Mammary microvascular endothelial cell (primary cell): ENCODE measurements around the gene JMJD8. TPM values are rescaled to one million over a fixed set of nuclear protein-coding genes. Genes with fewer than 3 reads are reported as not detected.

Experiments
- total RNA-seq: library from RNA; depleted of rRNA; stranded (reverse); fragments of >200 nt; gene quantifications from 2 replicates; pipeline ENCODE4 v1.2.3, GENCODE V29; 2015

The JMJD8 gene
- total RNA-seq, 1 donor from 2014 or later = 71.3 TPM

Other genes starting within 250 kb of the JMJD8 start
- gene CAPN15, start 156.6 kb downstream of the JMJD8 start, total RNA-seq = 51.1 and 58.2 TPM in 2 replicates
- not detected in 2 replicates for gene PRR35, start 123.9 kb downstream of the JMJD8 start, total RNA-seq
- 0.59 and 0.67 TPM in 2 replicates for gene NHLRC4, start 117.3 kb downstream of the JMJD8 start, total RNA-seq
- gene PIGQ, start 114.4 kb downstream of the JMJD8 start, total RNA-seq = 25.9 and 26.0 TPM in 2 replicates
- gene RAB40C, start 94.3 kb downstream of the JMJD8 start, total RNA-seq = 14.0 and 19.3 TPM in 2 replicates
- gene WFIKKN1, start 53.3 kb downstream of the JMJD8 start, total RNA-seq = 0.10 TPM in 1 of 2 replicates, not detected in the other
- 146 and 160 TPM in 2 replicates for gene METTL26, start 48.0 kb downstream of the JMJD8 start, total RNA-seq
- gene MCRIP2, start 42.5 kb downstream of the JMJD8 start, total RNA-seq = 27.6 and 35.6 TPM in 2 replicates
- 6.9 and 10.6 TPM in 2 replicates for gene WDR90, start 35.0 kb downstream of the JMJD8 start, total RNA-seq
- gene RHOT2, start 16.2 kb downstream of the JMJD8 start, total RNA-seq = 39.1 and 50.4 TPM in 2 replicates
- 0.07 and 0.69 TPM in 2 replicates for gene RHBDL1, start 8.7 kb downstream of the JMJD8 start, total RNA-seq
- 176 and 178 TPM in 2 replicates for gene STUB1, start 3.9 kb downstream of the JMJD8 start, total RNA-seq
- 9.1 and 9.5 TPM in 2 replicates for gene WDR24, start 6.1 kb upstream of the JMJD8 start, total RNA-seq
- gene FBXL16, start 21.5 kb upstream of the JMJD8 start, total RNA-seq = 0.07 TPM in 1 of 2 replicates, not detected in the other
- 32.8 and 48.0 TPM in 2 replicates for gene METRN, start 30.8 kb upstream of the JMJD8 start, total RNA-seq
- gene ANTKMT, start 36.8 kb upstream of the JMJD8 start, total RNA-seq = 39.4 and 43.4 TPM in 2 replicates
- gene CCDC78, start 42.1 kb upstream of the JMJD8 start, total RNA-seq = not detected in 2 replicates
- gene HAGHL, start 42.8 kb upstream of the JMJD8 start, total RNA-seq = 0.79 and 1.9 TPM in 2 replicates
- gene CIAO3, start 56.7 kb upstream of the JMJD8 start, total RNA-seq = 25.8 and 30.2 TPM in 2 replicates
- not detected in 2 replicates for gene MSLN, start 76.4 kb upstream of the JMJD8 start, total RNA-seq
- gene RPUSD1, start 104.0 kb upstream of the JMJD8 start, total RNA-seq = 36.4 and 42.7 TPM in 2 replicates
- 19.6 and 19.7 TPM in 2 replicates for gene CHTF18, start 104.3 kb upstream of the JMJD8 start, total RNA-seq
- not detected in 2 replicates for gene GNG13, start 116.4 kb upstream of the JMJD8 start, total RNA-seq